Measurements from ENCODE around the gene FASTK.
"Not testable (repeated sequence)": the region's sequence is repeated elsewhere in the genome, so short reads cannot be mapped to it uniquely, and the experiment has no call there.

FASTK gene

GRCh38 chr7:151047976-151048815 lies 32.4 kb downstream of the FASTK start, which contains the start of gene ASIC3:
Gene ASIC3, plus strand, starts transcription at chr7:151048531. Its CDS starts 355 bp downstream, at chr7:151048886.
- no peak for DNase-seq (ENCODE audit: low read depth)

- DNase-seq (ENCODE audit: low read depth) = no peak
Observed at GRCh38 chr7:151046603-151047573, 33.7 kb downstream of the FASTK start.

GRCh38 chr7:151045967-151046366 lies 34.6 kb downstream of the FASTK start:
- DNase-seq (ENCODE audit: low read depth) = no peak

GRCh38 chr7:151045262-151045661 lies 35.3 kb downstream of the FASTK start:
- DNase-seq (ENCODE audit: low read depth) = no peak

GRCh38 chr7:151043959-151044358 lies 36.6 kb downstream of the FASTK start:
- DNase-seq (ENCODE audit: low read depth) = no peak

GRCh38 chr7:151043449-151043848 lies 37.2 kb downstream of the FASTK start:
- DNase-seq (ENCODE audit: low read depth) = not testable (repeated sequence)

GRCh38 chr7:151040616-151041375 lies 39.8 kb downstream of the FASTK start:
- no peak for DNase-seq (ENCODE audit: low read depth)

GRCh38 chr7:151039850-151040548 lies 40.6 kb downstream of the FASTK start:
- DNase-seq (ENCODE audit: low read depth) = no peak

GRCh38 chr7:151038951-151039849 lies 41.4 kb downstream of the FASTK start:
- peak; percentile 75 for DNase-seq (ENCODE audit: low read depth)

- DNase-seq (ENCODE audit: low read depth) = no peak
Observed at GRCh38 chr7:151035902-151036301, 44.7 kb downstream of the FASTK start.

GRCh38 chr7:151035026-151035717 lies 45.4 kb downstream of the FASTK start:
- DNase-seq (ENCODE audit: low read depth) = no peak

GRCh38 chr7:151034312-151035025 lies 46.1 kb downstream of the FASTK start:
- no peak for DNase-seq (ENCODE audit: low read depth)

- DNase-seq (ENCODE audit: low read depth) = no peak
Observed at GRCh38 chr7:151033864-151034249, 46.8 kb downstream of the FASTK start.

- no peak for DNase-seq (ENCODE audit: low read depth)
Observed at GRCh38 chr7:151032936-151033863, 47.4 kb downstream of the FASTK start.

- DNase-seq (ENCODE audit: low read depth) = no peak
Observed at GRCh38 chr7:151031011-151031410, 49.6 kb downstream of the FASTK start.

GRCh38 chr7:151028948-151029501 lies 51.6 kb downstream of the FASTK start:
- DNase-seq (ENCODE audit: low read depth) = no peak

- DNase-seq (ENCODE audit: low read depth) = peak; percentile 97
Observed at GRCh38 chr7:151028131-151028947, 52.3 kb downstream of the FASTK start, which contains the start of gene ABCB8. Gene ABCB8, plus strand, starts transcription at chr7:151028450. Its CDS starts 66 bp downstream, at chr7:151028516.

All from non-pigmented ciliary epithelial cell (primary cell).